CD4-positive, alpha-beta T cell treated with Interleukin-17A for 4 hours (primary cell): ENCODE measurements around the gene MED31.

Experiments
- DNase-seq: peaks from one replicate; pipeline ENCODE4 v3.0.0-alpha.2; 2020; ENCODE audit warnings: mixed read lengths

The MED31 gene

DNA sequence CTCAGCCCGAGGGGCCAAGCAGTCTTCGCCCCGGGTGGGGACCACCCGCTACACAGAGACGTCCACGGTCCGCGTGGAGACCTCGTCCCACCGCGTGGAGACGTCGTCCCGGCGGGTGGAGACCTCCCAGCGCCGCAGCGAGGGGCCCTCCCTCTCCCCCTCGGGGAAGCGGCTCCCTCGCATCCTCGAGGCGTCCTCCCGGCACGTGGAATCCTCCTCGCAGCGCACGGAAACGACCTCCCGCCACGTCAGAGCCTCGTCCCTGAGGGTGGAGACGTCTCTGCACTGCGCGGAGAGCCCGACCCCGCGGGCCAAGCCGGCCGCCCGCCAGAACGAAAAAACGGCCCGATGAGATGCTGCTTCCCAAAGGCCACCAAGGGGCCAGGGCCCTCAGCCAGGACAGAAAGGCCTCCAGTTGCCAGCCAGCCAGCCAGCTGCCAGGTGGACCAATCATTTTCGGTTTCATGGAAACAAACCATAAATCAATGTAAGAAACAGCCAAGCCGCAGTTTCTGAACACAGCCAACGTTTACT is 581 bp upstream of the MED31 start:
- DNase-seq: peak; percentile 61

DNA sequence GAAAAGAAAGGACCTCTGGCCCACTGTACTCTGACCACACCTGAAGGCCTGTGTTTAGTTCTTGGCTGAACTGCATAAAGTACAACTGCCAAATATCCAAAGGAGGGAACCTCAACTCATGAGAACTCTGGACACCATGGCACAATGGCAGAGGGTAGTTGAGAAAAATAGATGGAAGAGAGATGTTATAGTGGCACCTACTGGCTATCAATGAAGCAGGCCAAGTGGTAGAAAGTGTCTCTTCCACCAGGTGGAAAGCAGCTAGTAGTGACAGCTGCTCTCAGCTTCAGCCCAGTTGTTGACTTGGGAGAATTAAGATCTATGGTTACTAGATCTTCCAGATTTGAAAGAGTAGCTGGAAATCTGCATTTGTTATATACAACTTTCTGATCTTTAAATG is 3.2 kb downstream of the MED31 start:
- DNase-seq: no peak

DNA sequence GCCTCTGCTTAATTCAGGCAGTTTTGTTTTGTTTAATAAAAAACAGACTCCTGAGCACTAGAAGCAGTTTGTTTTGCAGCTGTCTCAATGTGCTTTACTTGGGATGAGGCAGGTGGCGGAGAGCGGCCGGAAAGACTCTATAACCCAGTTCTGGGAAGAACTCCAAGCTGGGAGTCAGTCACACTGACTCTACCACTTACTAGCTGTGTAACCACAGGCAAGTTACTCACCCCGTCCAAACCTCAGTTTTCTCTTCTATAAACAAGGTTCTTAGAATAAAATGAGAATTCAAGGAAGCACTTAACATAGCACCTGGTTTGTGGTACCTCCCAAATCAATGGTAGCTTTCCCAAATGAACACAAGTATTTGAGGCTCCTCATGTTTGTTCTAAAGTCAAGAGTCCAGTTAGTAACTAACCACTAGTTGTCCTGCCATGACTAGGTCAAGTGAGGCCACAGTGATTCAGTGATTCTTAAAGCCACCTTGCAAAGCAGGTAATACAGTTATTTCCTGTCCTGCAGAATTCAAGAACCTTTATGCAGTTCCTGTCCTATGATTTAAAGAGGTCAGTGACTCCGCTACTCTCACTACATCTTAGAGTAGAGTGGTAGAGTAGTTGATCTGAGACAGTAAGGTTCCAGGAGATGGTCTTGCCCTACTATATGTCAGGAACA is 7.8 kb downstream of the MED31 start:
- no peak for DNase-seq

DNA sequence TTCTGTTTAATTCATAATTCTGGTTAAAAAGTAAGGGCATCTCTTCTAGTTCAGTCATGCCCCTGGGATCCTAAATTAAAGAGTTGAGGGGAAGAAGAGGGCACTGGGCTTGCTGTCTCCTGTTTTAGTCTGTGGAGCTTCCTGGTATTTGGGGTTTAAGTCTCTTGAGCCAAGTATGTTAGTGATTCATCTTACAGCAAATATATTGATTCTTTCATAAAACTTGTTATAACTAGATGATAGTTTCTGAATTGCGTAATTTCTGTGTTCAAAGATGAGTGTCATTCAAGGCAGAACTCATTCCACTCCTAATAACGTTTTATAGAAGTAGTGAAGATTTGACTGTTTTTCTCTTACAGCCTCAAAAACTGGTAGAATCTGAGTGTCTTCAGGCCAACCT is 8.8 kb downstream of the MED31 start:
- no peak for DNase-seq

DNA sequence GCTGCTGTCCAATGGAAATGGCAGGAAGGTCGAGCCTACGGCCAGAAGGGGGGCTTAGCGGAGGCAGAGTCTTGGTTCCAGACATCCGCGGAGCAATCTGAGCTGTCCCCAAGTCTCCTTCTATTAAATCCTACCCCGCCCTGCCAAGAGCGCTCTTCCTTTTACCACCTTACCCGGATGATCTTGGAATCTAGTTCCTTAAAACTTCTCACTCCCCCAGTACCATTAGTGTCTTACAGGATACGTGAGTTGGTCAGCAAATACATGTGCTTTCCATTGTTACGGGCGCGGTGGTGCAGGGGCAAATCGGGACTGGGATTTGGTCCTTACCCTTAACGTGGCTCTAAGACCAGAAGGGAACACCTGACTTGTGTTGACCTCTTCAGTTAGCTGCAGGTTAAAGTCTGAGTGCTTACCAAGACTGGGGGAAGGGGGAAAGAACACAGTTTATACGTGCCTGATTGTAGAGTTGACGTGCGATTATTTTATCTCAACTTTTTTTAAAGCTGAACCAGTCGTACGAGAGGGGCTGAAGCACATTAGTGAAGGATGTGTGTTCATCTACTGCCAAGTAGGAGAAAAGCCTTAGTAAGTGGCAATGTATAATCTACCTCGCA is 10.1 kb downstream of the MED31 start:
- DNase-seq: no peak

DNA sequence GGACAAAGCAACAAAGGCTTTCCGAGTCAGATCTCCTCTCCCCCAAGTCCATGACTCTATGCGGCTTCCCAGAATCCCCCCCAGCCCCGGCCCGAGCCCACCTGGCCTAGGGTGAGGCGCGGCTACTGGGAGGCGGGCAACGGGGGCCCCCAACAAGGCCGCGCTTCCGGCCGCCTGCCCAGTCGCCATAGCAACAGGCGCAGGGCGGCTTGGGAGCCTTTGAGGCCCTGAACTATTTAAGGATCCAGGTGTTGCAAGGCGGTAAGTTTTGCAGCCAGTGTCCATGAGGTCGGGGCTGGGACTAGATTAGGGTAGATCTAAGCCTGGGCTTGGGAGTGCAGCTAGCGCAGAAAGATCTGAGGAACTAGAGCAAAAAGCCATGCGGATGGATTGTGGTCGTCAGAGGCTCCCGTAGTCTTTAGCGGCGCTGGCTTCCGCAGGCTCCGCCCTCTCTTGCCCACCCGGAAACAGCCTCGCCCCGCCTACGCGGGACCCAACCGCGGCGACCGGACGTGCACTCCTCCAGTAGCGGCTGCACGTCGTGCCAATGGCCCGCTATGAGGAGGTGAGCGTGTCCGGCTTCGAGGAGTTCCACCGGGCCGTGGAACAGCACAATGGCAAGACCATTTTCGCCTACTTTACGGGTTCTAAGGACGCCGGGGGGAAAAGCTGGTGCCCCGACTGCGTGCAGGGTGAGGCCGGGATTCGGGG is 10.7 kb downstream of the MED31 start, which contains the start of the genes KIAA0753 and TXNDC17:
Gene KIAA0753 (minus strand): TSS at position 176 of the 711 bp plus-strand sequence. CDS start 5,608 bp downstream, outside the sequence.
Gene TXNDC17 (plus strand): TSS at position 525 of the 711 bp plus-strand sequence. CDS start 23 bp downstream, at position 548.
- peak; percentile 95 for DNase-seq

DNA sequence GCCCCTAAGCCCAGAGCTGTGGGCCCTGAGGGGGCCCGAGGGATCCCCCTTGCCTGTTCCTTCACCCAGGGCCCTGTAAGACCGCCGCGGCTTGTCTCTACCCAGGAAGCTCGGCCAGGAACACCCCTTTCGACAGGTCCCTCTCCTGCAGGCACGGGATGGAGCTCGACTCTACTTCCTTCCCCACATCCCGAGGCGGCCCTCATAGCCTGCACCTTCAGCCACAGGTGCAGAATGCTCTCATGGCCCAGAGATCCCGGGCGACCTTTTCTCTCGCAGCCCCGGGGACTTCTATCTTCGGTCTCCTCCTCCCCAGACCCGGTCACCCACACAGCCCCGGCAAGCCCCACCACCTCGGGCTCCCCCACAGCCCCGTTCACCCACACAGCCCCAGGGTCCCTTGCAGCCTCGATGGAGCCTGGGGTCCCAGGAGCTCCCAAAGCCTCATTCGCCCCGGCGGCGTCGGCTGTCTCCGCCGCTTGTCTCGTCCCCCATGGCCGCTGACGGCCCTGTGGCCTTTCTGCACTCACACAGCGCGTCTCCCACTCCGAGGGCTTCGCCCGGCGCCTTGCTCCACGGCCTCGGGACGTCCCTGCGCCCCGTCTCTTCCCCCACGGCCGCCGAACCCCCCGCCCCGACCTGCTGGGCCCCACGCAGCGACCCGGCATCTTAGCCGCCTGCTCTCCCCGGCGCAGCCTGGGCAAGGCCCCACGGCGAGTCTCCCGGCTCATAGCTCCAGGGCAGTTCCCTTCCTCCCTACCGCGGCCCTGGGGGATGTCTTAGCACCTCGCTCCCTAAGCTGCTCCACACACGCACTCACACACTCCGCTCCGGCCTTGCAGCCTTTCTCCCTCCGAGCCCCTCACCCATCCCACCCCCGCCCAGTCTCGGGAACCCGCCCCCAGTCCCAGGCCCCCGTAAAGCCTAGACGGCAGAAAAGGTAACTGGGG is 11.5 kb downstream of the MED31 start:
- peak; percentile 39 for DNase-seq

DNA sequence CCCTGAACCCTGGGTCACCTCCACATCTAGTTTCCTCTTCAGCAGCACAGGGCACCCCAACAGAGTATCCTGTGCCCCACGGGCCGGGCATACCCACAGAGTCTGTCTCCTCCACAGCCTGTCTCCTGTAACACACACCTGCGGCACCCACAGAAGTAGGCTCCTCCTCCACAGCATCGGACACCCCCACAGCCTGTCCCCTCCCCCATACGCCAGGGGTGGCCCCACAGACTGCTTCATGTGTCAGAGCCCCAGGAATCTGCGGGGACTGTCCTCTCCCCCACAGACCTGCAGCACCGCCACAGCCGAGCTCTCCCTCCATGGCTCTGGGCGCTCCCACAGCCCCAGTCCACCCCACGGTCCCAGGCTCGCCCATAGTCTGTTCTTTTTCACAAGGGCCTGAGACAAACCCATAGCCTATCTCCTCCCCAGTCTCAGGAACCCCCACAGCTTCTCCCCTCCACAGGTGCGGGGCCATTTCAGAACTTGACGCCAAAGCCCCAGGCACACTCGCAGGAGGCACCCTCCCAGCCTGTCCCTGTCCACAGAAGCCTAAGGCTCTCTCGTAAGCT is 12.3 kb downstream of the MED31 start:
- no peak for DNase-seq

DNA sequence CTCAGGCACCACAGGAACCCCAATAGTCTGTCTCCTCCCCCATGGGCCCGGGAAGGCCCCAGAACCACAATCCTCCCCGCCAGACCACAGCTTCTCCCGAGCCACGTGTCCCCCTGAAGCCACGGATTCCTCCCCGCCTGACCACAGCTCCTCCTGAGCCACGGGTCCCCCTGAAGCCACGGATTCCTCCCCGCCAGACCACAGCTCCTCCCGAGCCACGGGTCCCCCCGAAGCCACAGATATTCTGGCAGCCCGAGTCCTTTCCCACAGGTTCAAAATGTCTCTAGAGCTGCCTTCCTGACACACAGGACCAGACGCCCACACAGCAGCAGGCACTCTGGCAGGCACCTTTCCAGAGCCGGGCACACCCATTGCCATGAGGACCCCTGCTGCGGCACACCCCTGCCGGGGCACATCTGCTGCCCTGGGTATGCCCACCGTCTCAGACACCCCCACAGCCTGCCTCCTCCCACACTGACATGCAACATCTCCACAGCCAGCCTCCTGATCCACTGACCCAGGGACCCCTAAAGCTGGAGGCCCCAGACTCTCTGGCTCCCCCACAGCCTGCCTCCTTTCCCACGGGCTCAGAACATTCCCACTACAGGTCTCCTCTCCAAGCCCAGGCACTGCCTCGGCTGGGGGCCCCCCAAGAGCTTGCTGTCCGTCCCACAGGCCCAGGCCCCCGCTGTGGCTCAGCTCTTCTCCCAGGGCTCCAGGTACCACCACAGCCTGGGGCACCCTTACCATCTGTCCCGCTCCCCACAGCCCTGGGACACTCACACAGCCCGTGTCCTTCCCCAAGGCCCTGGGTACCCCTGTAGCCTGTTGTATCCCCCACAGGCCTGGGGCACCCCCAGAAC is 13.1 kb downstream of the MED31 start:
- DNase-seq: no peak

DNA sequence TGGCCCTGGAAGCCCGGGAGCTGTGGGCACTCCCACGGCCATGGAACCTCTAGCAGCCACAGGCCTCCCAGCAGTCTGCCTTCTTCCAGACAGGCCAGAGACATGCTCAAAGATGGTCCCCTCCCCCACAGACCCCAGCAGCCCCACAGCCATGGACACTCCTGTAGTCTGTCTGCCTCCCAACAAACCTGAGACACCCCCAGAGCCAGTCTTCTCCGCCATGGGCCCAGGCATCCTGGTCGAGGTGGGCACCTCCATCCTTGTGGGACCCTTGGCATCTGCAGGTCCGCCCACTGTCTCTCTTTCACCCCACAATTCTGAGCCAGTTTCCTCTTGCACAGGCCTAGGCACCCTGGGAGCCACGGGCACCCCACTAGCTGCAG is 14.0 kb downstream of the MED31 start:
- DNase-seq: no peak

DNA sequence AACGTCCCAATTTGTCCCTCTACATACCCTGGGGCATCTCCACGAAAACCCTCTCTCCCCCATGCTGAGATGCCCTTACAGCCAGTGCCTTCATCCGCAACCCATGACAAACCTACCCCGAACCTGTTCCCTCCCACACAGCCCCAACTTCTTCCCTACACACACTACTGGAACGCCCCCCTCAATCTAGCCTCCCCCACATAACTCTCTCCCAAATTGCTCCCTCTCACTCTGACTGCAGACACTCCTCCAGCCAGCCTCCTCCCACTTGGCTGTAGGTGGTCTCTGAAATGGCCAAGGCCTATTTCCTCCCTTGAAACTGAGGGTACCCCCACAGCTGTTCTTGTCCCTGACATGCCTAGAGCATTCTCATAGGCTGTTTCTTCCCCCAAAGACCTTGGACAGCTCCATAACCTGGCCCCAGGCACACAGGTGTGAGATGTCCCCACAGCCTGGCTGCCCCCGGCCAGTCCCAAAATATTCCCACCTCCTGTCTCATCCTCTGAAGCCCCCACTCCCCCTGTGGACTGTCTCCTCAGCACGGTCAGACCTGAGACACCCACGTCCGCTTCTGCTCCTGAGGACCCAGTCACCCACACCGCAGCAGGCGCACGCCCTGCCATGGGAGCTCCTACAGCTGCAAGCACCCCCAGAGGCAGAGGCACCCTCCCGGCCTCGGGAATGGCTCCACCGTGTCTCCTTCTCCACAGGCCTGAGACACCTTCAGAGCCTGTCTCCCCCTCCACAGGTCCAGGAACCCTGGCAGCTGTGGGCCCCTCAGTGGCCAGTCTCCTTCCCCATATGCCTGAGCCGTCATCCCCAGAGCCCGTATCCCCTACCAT is 14.6 kb downstream of the MED31 start:
- no peak for DNase-seq

DNA sequence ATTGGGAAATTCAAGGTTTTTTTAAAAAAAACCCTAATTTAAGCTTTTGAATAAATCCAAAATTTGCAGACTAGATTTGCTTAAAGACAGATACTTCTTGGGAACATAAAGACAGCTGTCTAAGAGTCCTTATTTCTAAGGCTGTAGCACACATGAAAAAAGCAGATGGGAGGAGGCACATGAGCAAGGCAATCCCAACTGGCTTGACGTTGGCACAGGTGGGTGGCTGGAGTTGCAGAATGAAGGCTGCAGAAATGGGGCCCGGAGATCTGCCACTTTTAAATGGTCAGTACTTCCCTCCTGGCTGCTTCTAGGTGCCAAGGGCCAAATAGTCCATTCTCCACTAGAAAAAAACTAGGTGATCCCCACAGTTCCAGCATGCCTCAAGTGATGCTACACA is 15.3 kb downstream of the MED31 start:
- DNase-seq: no peak

DNA sequence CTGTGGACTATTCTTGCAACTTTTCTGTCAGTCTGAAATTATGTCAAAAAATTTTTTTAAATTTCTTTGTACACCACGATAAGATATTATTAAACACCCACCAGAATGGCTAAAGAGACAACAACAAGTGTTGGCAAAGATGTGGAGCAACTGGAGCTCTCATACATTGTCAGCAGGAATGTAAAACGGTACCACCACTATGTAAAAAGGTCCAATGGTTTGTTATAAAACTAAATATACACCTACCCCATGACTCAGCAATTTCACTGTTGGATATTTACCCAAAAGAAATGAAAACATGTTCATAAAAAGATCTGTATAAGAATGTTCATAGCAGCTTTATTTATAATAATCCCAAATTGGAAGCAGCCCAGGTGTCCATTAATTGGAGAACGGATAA is 18.1 kb downstream of the MED31 start:
- no peak for DNase-seq

DNA sequence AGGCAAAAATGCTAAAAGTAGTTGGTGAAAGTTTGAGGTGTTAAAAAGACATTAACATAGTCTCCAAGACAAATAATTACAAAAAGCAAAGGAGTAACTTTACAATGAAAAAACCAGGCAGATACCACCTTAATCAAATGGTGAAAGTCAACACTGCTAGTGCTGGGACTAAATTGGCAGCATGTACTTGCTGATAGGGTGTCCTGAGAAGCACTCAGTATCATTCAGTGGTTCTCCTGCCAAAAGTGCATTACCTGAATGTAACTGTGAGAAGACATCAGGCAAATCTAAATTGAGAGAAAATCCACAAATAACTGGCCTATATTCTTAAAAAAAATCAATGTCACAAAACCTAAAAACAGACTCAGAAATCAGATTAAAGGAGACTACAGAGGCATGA is 18.9 kb downstream of the MED31 start:
- no peak for DNase-seq

DNA sequence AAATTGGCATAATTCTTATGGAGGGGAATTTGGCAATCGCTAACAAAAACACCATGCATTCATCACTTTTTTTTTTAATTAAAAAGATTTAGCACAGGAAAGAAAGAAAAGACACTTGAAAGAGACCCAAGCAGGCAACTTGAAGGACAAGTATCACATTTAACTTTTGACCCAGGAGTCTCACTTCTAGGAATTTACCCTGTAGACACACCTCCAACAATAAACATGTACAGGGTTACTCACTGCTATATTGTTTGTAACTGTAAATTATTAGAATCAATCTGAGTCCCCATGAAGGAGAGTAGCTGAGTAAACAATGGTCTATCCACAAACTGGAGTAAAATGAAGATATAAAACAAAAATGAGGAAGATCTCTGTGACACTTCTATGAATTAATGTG is 21.0 kb downstream of the MED31 start:
- no peak for DNase-seq

DNA sequence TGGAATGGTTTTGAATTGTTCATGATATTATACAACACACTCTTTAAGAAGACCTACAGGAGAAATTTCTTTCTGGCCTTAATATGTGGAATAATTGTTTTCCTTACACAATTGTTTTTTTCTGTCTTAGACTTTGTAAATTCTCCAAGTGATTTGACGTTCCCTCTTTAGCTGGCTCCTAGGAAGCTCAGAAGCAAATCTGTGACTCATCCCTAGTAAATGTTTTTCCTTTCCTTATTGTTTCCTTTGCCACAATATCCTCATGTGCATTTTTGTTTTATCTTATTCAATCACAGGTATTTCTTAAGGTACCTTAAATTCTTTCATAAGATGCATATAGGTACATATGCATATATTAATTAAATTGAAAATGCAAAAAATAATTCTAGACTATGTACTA is 24.4 kb downstream of the MED31 start:
- no peak for DNase-seq

DNA sequence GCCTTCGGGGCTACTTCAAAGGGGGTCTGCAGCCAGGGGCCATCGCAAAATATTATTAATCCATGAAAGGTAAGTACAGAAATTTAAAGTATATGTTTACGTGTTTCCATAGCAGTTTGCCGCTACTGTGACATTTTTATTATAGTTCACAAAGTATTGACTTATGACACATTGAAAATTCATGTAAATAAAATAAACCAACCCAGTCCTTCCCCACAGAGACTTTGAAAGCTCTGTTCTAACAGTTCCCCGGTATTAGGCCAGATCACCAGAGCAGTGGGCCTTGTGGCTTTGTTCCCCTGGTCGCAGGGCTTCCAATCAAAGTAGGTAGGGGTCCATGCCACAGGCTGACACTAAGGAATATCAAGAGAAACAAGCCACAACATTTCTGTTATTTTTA is 24.8 kb downstream of the MED31 start:
- DNase-seq: no peak

DNA sequence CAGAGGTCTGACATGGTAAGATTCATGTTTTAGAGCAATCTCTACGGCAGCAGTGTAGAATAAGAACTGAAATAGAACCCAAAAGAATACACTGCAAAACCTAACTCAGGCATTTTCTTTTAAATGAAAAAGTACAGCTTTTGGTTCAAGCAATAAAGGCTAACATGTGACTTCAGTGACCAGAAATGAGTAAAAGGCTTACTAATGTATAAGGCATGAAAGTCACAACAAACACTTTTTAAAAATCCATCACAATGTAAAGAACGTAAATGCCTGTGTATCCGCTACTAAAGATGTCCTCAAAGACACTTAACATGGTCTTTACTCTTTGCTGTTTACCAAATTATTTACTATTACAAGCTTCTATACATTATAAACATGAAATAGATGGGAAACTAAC is 27.5 kb downstream of the MED31 start:
- no peak for DNase-seq

DNA sequence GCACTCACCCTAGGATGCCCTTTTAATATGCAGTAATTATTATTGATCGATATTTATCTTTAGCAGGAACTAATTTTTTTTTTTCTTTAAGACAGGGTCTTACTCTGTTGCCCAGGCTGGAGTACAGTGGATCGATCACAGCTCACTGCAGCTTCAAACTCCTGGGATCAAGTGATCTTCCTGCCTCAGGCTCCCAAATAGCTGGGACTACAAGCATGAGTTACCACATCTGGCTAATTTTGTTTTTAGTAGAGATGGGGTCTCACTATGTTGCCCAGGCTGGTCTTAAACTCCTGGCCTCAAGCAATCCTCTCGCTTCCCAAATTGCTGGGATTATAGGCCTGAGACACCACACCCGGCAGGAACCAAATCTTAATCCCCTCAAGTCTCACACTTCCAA is 40.2 kb downstream of the MED31 start:
- DNase-seq: no peak

DNA sequence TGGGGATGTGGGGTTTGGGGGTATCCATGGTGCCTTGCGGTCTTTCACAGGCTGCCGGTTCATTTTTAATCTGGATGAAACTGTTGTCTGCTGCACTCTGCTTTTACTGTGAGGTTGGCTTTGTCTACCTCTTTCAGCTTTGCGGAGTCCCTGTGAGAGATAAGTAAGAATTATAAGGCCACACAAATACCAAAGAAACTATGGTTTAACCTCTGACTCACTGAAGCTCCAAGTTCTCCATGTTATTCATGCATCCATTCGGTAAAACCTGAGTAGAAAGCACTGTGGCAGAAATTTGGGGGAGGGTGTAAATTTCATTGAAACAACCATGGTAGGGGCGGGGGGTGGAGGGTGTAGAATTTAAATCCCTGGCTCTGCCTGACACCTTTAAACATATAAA is 41.4 kb downstream of the MED31 start:
- no peak for DNase-seq
